Measurements from ENCODE around the gene ATF7IP2. TPM values are rescaled to one million over a fixed set of nuclear protein-coding genes. Genes with fewer than 3 reads are reported as not detected.

The ATF7IP2 gene
- polyA plus RNA-seq, 1 donor = 5.5 TPM

Other genes with a start within 250 kb of the ATF7IP2 start
- 0.23 TPM for gene GRIN2A, start 203.6 kb upstream of the ATF7IP2 start, polyA plus RNA-seq (ENCODE audit: insufficient read length)
- gene EMP2, start 194.5 kb downstream of the ATF7IP2 start, polyA plus RNA-seq (ENCODE audit: insufficient read length) = 53.0 TPM

All from forelimb muscle (tissue), 1 donor.